Astrocyte of the spinal cord (primary cell): Measurements from ENCODE around the gene CDKL4.
A peak's percentile ranks its signal among the peaks of the same experiment; 100 is the strongest.

Experiments used
- DNase-seq: peaks from one replicate; pipeline ENCODE4 v3.0.0; 2011; ENCODE audit warnings: low read depth, low spot score
- H3K4me3 ChIP-seq: 2 replicates; pipeline ENCODE4 v1.5.1; 2011; ENCODE audit warnings: low read depth, mild to moderate bottlenecking, low read length, moderate library complexity
- CTCF ChIP-seq: IDR thresholded peaks from 2 replicates; pipeline ENCODE4 v1.5.1; 2012; ENCODE audit warnings: low read depth, mild to moderate bottlenecking, low read length, inconsistent platforms
- in situ Hi-C: cut with HindIII; loops from 2 replicates; pipeline ENCODE4 v1.10.0; 2017; ENCODE audit warnings: low sequenced_read_pairs

The CDKL4 gene

GRCh38 chr2:39243469-39244123 is at the start of gene CDKL4:
Gene CDKL4, minus strand, starts transcription at chr2:39243970.
- in situ Hi-C loops: no loop called here
- DNase-seq: no peak
- no peak for TF ChIP-seq CTCF
- peak within 1 kb of the TSS; percentile 43 for H3K4me3 ChIP-seq

- in situ Hi-C loops: no loop called here
- DNase-seq: no peak
- no peak overlapping the region for H3K4me3 ChIP-seq
- no peak for TF ChIP-seq CTCF
Measured at GRCh38 chr2:39290433-39290832, 46.7 kb upstream of the CDKL4 start.

- no peak for TF ChIP-seq CTCF
- H3K4me3 ChIP-seq: no peak overlapping the region
- DNase-seq: peak; percentile 32
- in situ Hi-C loops: no loop called here
Measured at GRCh38 chr2:39289609-39290008, 45.8 kb upstream of the CDKL4 start.

GRCh38 chr2:39283561-39283960 is 39.8 kb upstream of the CDKL4 start:
- in situ Hi-C loops: no loop called here
- H3K4me3 ChIP-seq: no peak overlapping the region
- no peak for TF ChIP-seq CTCF
- DNase-seq: no peak

- in situ Hi-C loops: no loop called here
- TF ChIP-seq CTCF: no peak
- no peak overlapping the region for H3K4me3 ChIP-seq
- DNase-seq: no peak
Measured at GRCh38 chr2:39281391-39281790, 37.6 kb upstream of the CDKL4 start.

- no peak for TF ChIP-seq CTCF
- H3K4me3 ChIP-seq: no peak overlapping the region
- in situ Hi-C loops: no loop called here
- DNase-seq: no peak
Measured at GRCh38 chr2:39275016-39275415, 31.2 kb upstream of the CDKL4 start.
